Upper lobe of right lung (tissue), 1 donor: ENCODE data around the gene CAMKMT. TPM values are rescaled to one million over a fixed set of nuclear protein-coding genes. Genes with fewer than 3 reads are reported as not detected.

Experiments used
- ATAC-seq: fragments of 200-7000 bp; cut with Tn5 transposase; one replicate; pipeline ENCODE4 v1.9.1; 2020; ENCODE audit warnings: mild to moderate bottlenecking, moderate library complexity
- DNase-seq: peaks from one replicate; pipeline ENCODE4 v3.0.0-alpha.2; 2020
- H3K27ac ChIP-seq: fragments of 200-600 bp; one replicate; pipeline ENCODE4 v1.8.0; 2022
- H3K27me3 ChIP-seq: fragments of 200-600 bp; one replicate; pipeline ENCODE4 v1.8.0; 2022; ENCODE audit warnings: mild to moderate bottlenecking
- H3K36me3 ChIP-seq: fragments of 200-600 bp; one replicate; pipeline ENCODE4 v1.8.0; 2022
- H3K4me1 ChIP-seq: fragments of 200-600 bp; one replicate; pipeline ENCODE4 v1.8.0; 2022
- H3K4me3 ChIP-seq: fragments of 200-600 bp; one replicate; pipeline ENCODE4 v1.8.0; 2022; ENCODE audit warnings: mild to moderate bottlenecking
- H3K9me3 ChIP-seq: fragments of 200-600 bp; one replicate; pipeline ENCODE4 v1.8.0; 2022
- CTCF ChIP-seq: fragments of 200-600 bp; IDR thresholded peaks from one replicate; pipeline ENCODE4 v1.8.0; 2022; ENCODE audit warnings: antibody characterized with exemption
- intact Hi-C: fragments of 100-400 bp; cut with DNase I; formaldehyde crosslinking; loops from one replicate; pipeline ENCODE4 v1.11.0; 2022
- total RNA-seq: library from RNA; stranded (reverse); fragmentation: NEBNext Ultra II Directional; extraction: Animal tissue kit (Norgen Biotek cat#: 25700); gene quantifications from one replicate; pipeline ENCODE4 v1.2.1, GENCODE V29; 2021
- donor health status: DM: no; HTN: yes; CAD: no; lungs with severe emphysema.

The CAMKMT gene
- total RNA-seq, 1 donor from 2014 or later: 10.5 TPM

- no peaks in the 10 kb centered on the region for H3K36me3 ChIP-seq
- ATAC-seq (no peak), DNase-seq (no peak)
- intact Hi-C loops: no loop called here
- H3K27ac ChIP-seq: no peak overlapping the region
- H3K4me3 ChIP-seq: no peak overlapping the region
- TF ChIP-seq CTCF: no peak
- peaks cover 83% of the 10 kb centered on the region for H3K27me3 ChIP-seq
- peaks cover 13% of the 10 kb centered on the region for H3K4me1 ChIP-seq
- H3K9me3 ChIP-seq: no peaks in the 10 kb centered on the region
Observed at GRCh38 chr2:44805401-44806235, 443.9 kb downstream of the CAMKMT start.

GRCh38 chr2:44807201-44808025, 445.7 kb downstream of the CAMKMT start:
- ATAC-seq (no peak), DNase-seq (no peak)
- no peaks in the 10 kb centered on the region for H3K36me3 ChIP-seq

GRCh38 chr2:44810892-44811530, 449.3 kb downstream of the CAMKMT start:
- no peaks in the 10 kb centered on the region for H3K9me3 ChIP-seq
- TF ChIP-seq CTCF: no peak
- peak; percentile 17 for ATAC-seq
- no peaks in the 10 kb centered on the region for H3K36me3 ChIP-seq
- DNase-seq: no peak
- intact Hi-C loops: no loop called here
- no peak overlapping the region for H3K27ac ChIP-seq
- no peaks in the 10 kb centered on the region for H3K4me1 ChIP-seq
- H3K4me3 ChIP-seq: no peak overlapping the region
- H3K27me3 ChIP-seq: peaks cover 46% of the 10 kb centered on the region

More at GRCh38 chr2:44807201-44808025, 445.7 kb downstream of the CAMKMT start:
- H3K9me3 ChIP-seq: no peaks in the 10 kb centered on the region
- H3K27ac ChIP-seq: no peak overlapping the region
- H3K4me1 ChIP-seq: peaks cover 5% of the 10 kb centered on the region
- no peak overlapping the region for H3K4me3 ChIP-seq
- peaks cover 72% of the 10 kb centered on the region for H3K27me3 ChIP-seq
- no peak for TF ChIP-seq CTCF
- intact Hi-C loops: no loop called here

- DNase-seq (no peak), ATAC-seq (no peak)
- intact Hi-C loops: no loop called here
- Histone ChIP-seq H3K4me1 (no peaks in the 10 kb centered on the region), H3K27ac (no peak overlapping the region), H3K4me3 (no peak overlapping the region), H3K9me3 (no peaks in the 10 kb centered on the region), H3K27me3 (peaks cover 30% of the 10 kb centered on the region), H3K36me3 (no peaks in the 10 kb centered on the region)
- TF ChIP-seq CTCF: no peak
Observed at GRCh38 chr2:44813165-44813564, 451.4 kb downstream of the CAMKMT start.

- no peak for TF ChIP-seq CTCF
- Histone ChIP-seq H3K27ac (no peak overlapping the region), H3K27me3 (peaks cover 26% of the 10 kb centered on the region), H3K36me3 (no peaks in the 10 kb centered on the region), H3K4me1 (no peaks in the 10 kb centered on the region), H3K9me3 (no peaks in the 10 kb centered on the region), H3K4me3 (no peak overlapping the region)
- intact Hi-C loops: no loop called here
- no peak for DNase-seq
- ATAC-seq: no peak
Observed at GRCh38 chr2:44813658-44814057, 451.9 kb downstream of the CAMKMT start.
